ENCODE data around the gene PIP4P1. TPM values are rescaled to one million over a fixed set of nuclear protein-coding genes. Genes with fewer than 3 reads are reported as not detected.
A peak's percentile ranks its signal among the peaks of the same experiment; 100 is the strongest.

Gene PIP4P1
- total and polyA plus RNA-seq, 2 of the 13 experiments (the other 11 are each of a cell fraction or from before 2014, with no cell fraction given) = 33.4 to 47.0 TPM

DNA sequence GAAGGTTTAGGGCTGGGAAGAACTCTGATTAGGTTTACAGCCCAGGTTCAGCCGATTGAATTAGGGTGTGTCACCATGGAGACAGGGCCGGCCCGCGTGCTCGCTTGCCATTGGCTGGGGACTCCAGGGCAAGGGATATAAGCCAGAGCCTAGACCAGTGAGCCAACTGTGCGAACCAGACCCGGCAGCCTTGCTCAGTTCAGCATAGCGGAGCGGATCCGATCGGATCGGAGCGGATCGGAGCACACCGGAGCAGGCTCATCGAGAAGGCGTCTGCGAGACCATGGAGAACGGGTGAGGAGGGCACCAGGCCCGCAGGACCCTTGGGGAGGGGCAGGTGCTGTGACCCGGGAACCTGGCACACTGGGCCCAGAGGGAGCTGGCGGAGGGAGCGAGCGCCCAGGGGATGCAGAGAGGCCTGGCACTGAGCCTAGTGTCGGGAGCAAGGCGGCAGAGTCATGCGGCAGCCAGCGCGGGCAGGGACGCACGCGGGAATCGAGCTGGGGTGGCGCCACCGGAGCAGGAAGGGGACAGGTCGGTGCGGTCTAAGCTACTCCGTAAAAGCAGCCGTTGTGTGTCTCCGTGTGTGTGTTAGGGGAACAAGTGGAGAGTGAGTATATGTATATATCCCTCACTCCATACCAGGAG, 8.1 kb upstream of the PIP4P1 start, which contains the start of gene PNP (continued):
- TF ChIP-seq, protein P1, sequence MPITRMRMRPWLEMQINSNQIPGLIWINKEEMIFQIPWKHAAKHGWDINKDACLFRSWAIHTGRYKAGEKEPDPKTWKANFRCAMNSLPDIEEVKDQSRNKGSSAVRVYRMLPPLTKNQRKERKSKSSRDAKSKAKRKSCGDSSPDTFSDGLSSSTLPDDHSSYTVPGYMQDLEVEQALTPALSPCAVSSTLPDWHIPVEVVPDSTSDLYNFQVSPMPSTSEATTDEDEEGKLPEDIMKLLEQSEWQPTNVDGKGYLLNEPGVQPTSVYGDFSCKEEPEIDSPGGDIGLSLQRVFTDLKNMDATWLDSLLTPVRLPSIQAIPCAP (CRISPR knock-in tag; IDR thresholded peaks at IDR 0.05; ENCODE audit: low read depth) = no peak
- TF ChIP-seq ZNF569 (CRISPR knock-in tag; IDR thresholded peaks at IDR 0.05; ENCODE audit: borderline replicate concordance) (no peak), WIZ (CRISPR knock-in tag; IDR thresholded peaks at IDR 0.05) (no peak), PHF20 (CRISPR knock-in tag; IDR thresholded peaks at IDR 0.05) (peak; percentile 6; the same call in 1 of the 2 replicates), TEAD2 (CRISPR knock-in tag; IDR thresholded peaks at IDR 0.05) (no peak), XBP1 (CRISPR knock-in tag; IDR thresholded peaks at IDR 0.05) (no peak), EEA1 (CRISPR knock-in tag; IDR thresholded peaks at IDR 0.05; ENCODE audit: borderline replicate concordance) (peak; percentile 74), SMARCE1 (IDR thresholded peaks at IDR 0.05; ENCODE audit: borderline replicate concordance) (no peak), KDM5B (CRISPR knock-in tag; IDR thresholded peaks at IDR 0.05; ENCODE audit: borderline replicate concordance) (peak; percentile 91), ZNF543 (CRISPR knock-in tag; IDR thresholded peaks at IDR 0.05) (peak; percentile 78), NFE2L2 (IDR thresholded peaks at IDR 0.05; ENCODE audit: low read length) (no peak), JUN (CRISPR knock-in tag; IDR thresholded peaks at IDR 0.05) (0 out of 2 replicates have a peak, but pooled peaks have one; percentile 19), ISX (CRISPR knock-in tag; conservative IDR thresholded peaks at IDR 0.05) (no peak), ZBTB3 (CRISPR knock-in tag; IDR thresholded peaks at IDR 0.05; ENCODE audit: borderline replicate concordance, low read depth) (no peak), ZBTB7A (CRISPR knock-in tag; IDR thresholded peaks at IDR 0.05) (peak; percentile 78; the same call in 1 of the 2 replicates), ZNF510 (CRISPR knock-in tag; IDR thresholded peaks at IDR 0.05; ENCODE audit: low read depth) (peak; percentile 40; the same call in 1 of the 2 replicates), ZNF761 (CRISPR knock-in tag; conservative IDR thresholded peaks at IDR 0.05) (peak; percentile 67; the same call in 1 of the 2 replicates), CBX5 (CRISPR knock-in tag; IDR thresholded peaks at IDR 0.05; ENCODE audit: borderline replicate concordance) (peak; percentile 76; the same call in 1 of the 2 replicates), ZNF329 (CRISPR knock-in tag; IDR thresholded peaks at IDR 0.05; ENCODE audit: low read depth) (peak; percentile 69; the same call in 1 of the 2 replicates), ETV6 (CRISPR knock-in tag; conservative IDR thresholded peaks at IDR 0.05) (peak; percentile 91), KDM1A (CRISPR knock-in tag; IDR thresholded peaks at IDR 0.05) (no peak; the same call in 1 of the 2 replicates), REL (CRISPR knock-in tag; conservative IDR thresholded peaks at IDR 0.05) (0 out of 2 replicates have a peak, but pooled peaks have one; percentile 45), CHD4 (IDR thresholded peaks at IDR 0.05; ENCODE audit: borderline replicate concordance, low read length) (no peak), GPN1 (CRISPR knock-in tag; IDR thresholded peaks at IDR 0.05; ENCODE audit: borderline replicate concordance) (no peak), ZNF772 (CRISPR knock-in tag; IDR thresholded peaks at IDR 0.05) (peak; percentile 33)
- TF ChIP-seq, protein P2, sequence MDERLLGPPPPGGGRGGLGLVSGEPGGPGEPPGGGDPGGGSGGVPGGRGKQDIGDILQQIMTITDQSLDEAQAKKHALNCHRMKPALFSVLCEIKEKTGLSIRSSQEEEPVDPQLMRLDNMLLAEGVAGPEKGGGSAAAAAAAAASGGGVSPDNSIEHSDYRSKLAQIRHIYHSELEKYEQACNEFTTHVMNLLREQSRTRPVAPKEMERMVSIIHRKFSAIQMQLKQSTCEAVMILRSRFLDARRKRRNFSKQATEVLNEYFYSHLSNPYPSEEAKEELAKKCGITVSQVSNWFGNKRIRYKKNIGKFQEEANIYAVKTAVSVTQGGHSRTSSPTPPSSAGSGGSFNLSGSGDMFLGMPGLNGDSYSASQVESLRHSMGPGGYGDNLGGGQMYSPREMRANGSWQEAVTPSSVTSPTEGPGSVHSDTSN (CRISPR knock-in tag; IDR thresholded peaks at IDR 0.05) = no peak
- TF ChIP-seq, protein P3, sequence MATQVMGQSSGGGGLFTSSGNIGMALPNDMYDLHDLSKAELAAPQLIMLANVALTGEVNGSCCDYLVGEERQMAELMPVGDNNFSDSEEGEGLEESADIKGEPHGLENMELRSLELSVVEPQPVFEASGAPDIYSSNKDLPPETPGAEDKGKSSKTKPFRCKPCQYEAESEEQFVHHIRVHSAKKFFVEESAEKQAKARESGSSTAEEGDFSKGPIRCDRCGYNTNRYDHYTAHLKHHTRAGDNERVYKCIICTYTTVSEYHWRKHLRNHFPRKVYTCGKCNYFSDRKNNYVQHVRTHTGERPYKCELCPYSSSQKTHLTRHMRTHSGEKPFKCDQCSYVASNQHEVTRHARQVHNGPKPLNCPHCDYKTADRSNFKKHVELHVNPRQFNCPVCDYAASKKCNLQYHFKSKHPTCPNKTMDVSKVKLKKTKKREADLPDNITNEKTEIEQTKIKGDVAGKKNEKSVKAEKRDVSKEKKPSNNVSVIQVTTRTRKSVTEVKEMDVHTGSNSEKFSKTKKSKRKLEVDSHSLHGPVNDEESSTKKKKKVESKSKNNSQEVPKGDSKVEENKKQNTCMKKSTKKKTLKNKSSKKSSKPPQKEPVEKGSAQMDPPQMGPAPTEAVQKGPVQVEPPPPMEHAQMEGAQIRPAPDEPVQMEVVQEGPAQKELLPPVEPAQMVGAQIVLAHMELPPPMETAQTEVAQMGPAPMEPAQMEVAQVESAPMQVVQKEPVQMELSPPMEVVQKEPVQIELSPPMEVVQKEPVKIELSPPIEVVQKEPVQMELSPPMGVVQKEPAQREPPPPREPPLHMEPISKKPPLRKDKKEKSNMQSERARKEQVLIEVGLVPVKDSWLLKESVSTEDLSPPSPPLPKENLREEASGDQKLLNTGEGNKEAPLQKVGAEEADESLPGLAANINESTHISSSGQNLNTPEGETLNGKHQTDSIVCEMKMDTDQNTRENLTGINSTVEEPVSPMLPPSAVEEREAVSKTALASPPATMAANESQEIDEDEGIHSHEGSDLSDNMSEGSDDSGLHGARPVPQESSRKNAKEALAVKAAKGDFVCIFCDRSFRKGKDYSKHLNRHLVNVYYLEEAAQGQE (IDR thresholded peaks at IDR 0.05; ENCODE audit: borderline replicate concordance in 1 of 2, low read depth in 1 of 2, low read length in 2 of 2) = no peak; a peak in 1 of 4 replicates
